HCT116 (cell line): ENCODE data around the gene PMCH. TPM values are rescaled to one million over a fixed set of nuclear protein-coding genes. Genes with fewer than 3 reads are reported as not detected.

ENCODE experiments used
- ATAC-seq: fragments of 200-7000 bp; cut with Tn5 transposase; 2 replicates; pipeline ENCODE4 v1.9.1; 2020; ENCODE audit warnings: mild to moderate bottlenecking, moderate library complexity
- BruUV-seq: library from RNA; stranded (reverse); fragments of 400-500 nt; replicated peaks from 2 replicates; lab custom pipeline; 2021; lab: Mats Ljungman, UMichigan
- CTCF ChIA-PET: fragments of 300-600 bp; sonication (Branson Sonifier 250); formaldehyde crosslinking; loops from one replicate; lab custom pipeline; 2021; ENCODE audit warnings: antibody characterized with exemption; lab: Charles Lee
- POLR2A ChIA-PET: fragments of 300-600, 350-600 bp; sonication (Branson Sonifier 250); formaldehyde crosslinking; loops from one replicate; lab custom pipeline; 2021; ENCODE audit warnings: antibody characterized with exemption; lab: Charles Lee
- RAD21 ChIA-PET, 2 experiments: fragments of 300-600 bp; sonication (Branson Sonifier 250); formaldehyde crosslinking; loops; one replicate each; lab custom pipeline; 2023; ENCODE audit warnings: low total read pairs in 2 of 2; ENCODE audit not compliant: uncharacterized antibody in 2 of 2, unreplicated experiment in 2 of 2, low non-redundant PET in 1 of 2; lab: Charles Lee
- DNase-seq: peaks from one replicate; pipeline ENCODE4 v3.0.0-alpha.2; 2010; ENCODE audit warnings: low read depth, low spot score
- H2AFZ ChIP-seq: fragments of 200-600 bp; shearing (Covaris generic), sonication (generic); 2 replicates; pipeline ENCODE4 v1.6.1; 2017; ENCODE audit warnings: low read depth, mixed run types, mixed read lengths, antibody characterized with exemption, low read length; ENCODE audit not compliant: poor library complexity, severe bottlenecking
- H3K27ac ChIP-seq: 2 replicates; pipeline ENCODE4 v1.5.1; 2012; ENCODE audit warnings: low read depth, low read length
- H3K27me3 ChIP-seq: fragments of 200-600 bp; sonication (generic); 2 replicates; pipeline ENCODE4 v1.6.1; 2016; ENCODE audit warnings: mixed run types, low read length, mixed read lengths; ENCODE audit not compliant: insufficient read depth
- H3K36me3 ChIP-seq, 2 experiments: fragments of 200-500 bp in 1 of 2; fragments of 200-600 bp in 1 of 2; sonication (Bioruptor generic) in 1 of 2; sonication (generic) in 1 of 2; 2 replicates each; pipeline versions ENCODE4 v1.5.1 to v1.6.1; 2014 to 2016; ENCODE audit warnings: low read length in 2 of 2, inconsistent platforms in 1 of 2, mixed read lengths in 1 of 2, mixed run types in 1 of 2; ENCODE audit not compliant: insufficient read depth in 2 of 2, control insufficient read depth in 1 of 2
- H3K4me1 ChIP-seq, 2 experiments: fragments of 200-600 bp in 1 of 2; sonication (generic) in 1 of 2; 2 replicates each; pipeline versions ENCODE4 v1.5.1 to v1.6.1; 2012 to 2017; ENCODE audit warnings: low read length in 2 of 2, inconsistent platforms in 1 of 2, mild to moderate bottlenecking in 1 of 2, mixed read lengths in 1 of 2, mixed run types in 1 of 2, moderate library complexity in 1 of 2; ENCODE audit not compliant: insufficient read depth in 2 of 2, control insufficient read depth in 1 of 2
- H3K4me2 ChIP-seq: fragments of 200-600 bp; sonication (generic); 2 replicates; pipeline ENCODE4 v1.6.1; 2017; ENCODE audit warnings: mixed run types, low read length, mixed read lengths
- H3K4me3 ChIP-seq, 2 experiments: fragments of 200-600 bp in 1 of 2; sonication (generic) in 1 of 2; replicated peaks in 1 of 2; 2 replicates each; pipeline ENCODE4 v1.5.1; 2011 to 2016; ENCODE audit warnings: low read length in 2 of 2, control low read depth in 1 of 2, low read depth in 1 of 2, mild to moderate bottlenecking in 1 of 2, mixed read lengths in 1 of 2, mixed run types in 1 of 2
- H3K79me2 ChIP-seq: fragments of 200-600 bp; sonication (generic); 2 replicates; pipeline ENCODE4 v1.6.1; 2017; ENCODE audit warnings: mild to moderate bottlenecking, mixed run types, low read length, moderate library complexity, mixed read lengths; ENCODE audit not compliant: insufficient read depth
- H3K9ac ChIP-seq: fragments of 200-600 bp; sonication (generic); 2 replicates; pipeline ENCODE4 v1.6.1; 2016; ENCODE audit warnings: low read length, mixed read lengths
- H3K9me2 ChIP-seq: fragments of 200-600 bp; sonication (generic), shearing (Covaris generic); 2 replicates; pipeline ENCODE4 v1.6.1; 2017; ENCODE audit warnings: mixed run types, mild to moderate bottlenecking, moderate library complexity; ENCODE audit not compliant: insufficient read depth
- H3K9me3 ChIP-seq, 2 experiments: fragments of 200-500 bp in 1 of 2; fragments of 200-600 bp in 1 of 2; sonication (Bioruptor generic) in 1 of 2; sonication (generic) in 1 of 2; 2 replicates each; pipeline ENCODE4 v1.6.1; 2014 to 2017; ENCODE audit warnings: low read length in 2 of 2, mixed read lengths in 2 of 2, inconsistent platforms in 1 of 2, low read depth in 1 of 2, mild to moderate bottlenecking in 1 of 2, mixed run types in 1 of 2, moderate library complexity in 1 of 2; ENCODE audit not compliant: control insufficient read depth in 1 of 2, insufficient read depth in 1 of 2
- H4K20me1 ChIP-seq: fragments of 200-600 bp; sonication (generic), shearing (Covaris generic); 2 replicates; pipeline ENCODE4 v1.6.1; 2017; ENCODE audit warnings: mixed run types, mild to moderate bottlenecking, moderate library complexity; ENCODE audit not compliant: insufficient read depth
- CBX3 ChIP-seq: IDR thresholded peaks from 2 replicates; pipeline ENCODE4 v1.6.1; 2012; ENCODE audit warnings: low read depth
- CEBPB ChIP-seq: IDR thresholded peaks from 2 replicates; pipeline ENCODE4 v1.6.1; 2012; ENCODE audit warnings: low read depth
- CTCF ChIP-seq, 3 experiments: fragments of 200-600 bp in 1 of 3; sonication (generic) in 1 of 3; IDR thresholded peaks in 2 of 3; conservative IDR thresholded peaks in 1 of 3; 2 replicates each; pipeline ENCODE4 v1.5.1; 2012 to 2017; ENCODE audit warnings: low read depth in 2 of 3, low read length in 2 of 3, antibody characterized with exemption in 1 of 3, borderline replicate concordance in 1 of 3, control low read depth in 1 of 3, mild to moderate bottlenecking in 1 of 3, mixed read lengths in 1 of 3, mixed run types in 1 of 3, moderate library complexity in 1 of 3; ENCODE audit not compliant: insufficient read depth in 1 of 3
- EGR1 ChIP-seq: IDR thresholded peaks from 2 replicates; pipeline ENCODE4 v1.6.1; 2012; ENCODE audit warnings: low read depth
- EZH2 ChIP-seq: fragments of 200-600 bp; sonication (generic); IDR thresholded peaks from 2 replicates; pipeline ENCODE4 v1.6.1; 2017; ENCODE audit warnings: antibody characterized with exemption, mixed run types
- MAX ChIP-seq: IDR thresholded peaks from 2 replicates; pipeline ENCODE4 v1.6.1; 2012
- POLR2A ChIP-seq: IDR thresholded peaks from 2 replicates; pipeline ENCODE4 v1.7.0; 2011; ENCODE audit warnings: borderline replicate concordance; ENCODE audit not compliant: insufficient read depth, insufficient read length; ENCODE audit errors: extremely low read depth
- RAD21 ChIP-seq: IDR thresholded peaks from 2 replicates; pipeline ENCODE4 v1.6.1; 2012; ENCODE audit warnings: low read depth, mild to moderate bottlenecking
- SIN3A ChIP-seq: IDR thresholded peaks from 2 replicates; pipeline ENCODE4 v1.6.1; 2012; ENCODE audit warnings: low read depth
- SP1 ChIP-seq: IDR thresholded peaks from 2 replicates; pipeline ENCODE4 v1.6.1; 2012; ENCODE audit warnings: low read depth
- SRF ChIP-seq: IDR thresholded peaks from 2 replicates; pipeline ENCODE4 v1.6.1; 2012; ENCODE audit warnings: low read depth
- YY1 ChIP-seq: IDR thresholded peaks from 2 replicates; pipeline ENCODE4 v1.6.1; 2011; ENCODE audit warnings: low read length, low read depth, moderate library complexity, mild to moderate bottlenecking; ENCODE audit not compliant: insufficient replicate concordance; ENCODE audit errors: extremely low read depth
- ZBTB33 ChIP-seq: IDR thresholded peaks from 2 replicates; pipeline ENCODE4 v1.6.1; 2011; ENCODE audit warnings: mild to moderate bottlenecking, low read length, moderate library complexity; ENCODE audit not compliant: insufficient replicate concordance; ENCODE audit errors: extremely low read depth
- ZFX ChIP-seq: fragments of 450-650 bp; IDR thresholded peaks from 2 replicates; pipeline ENCODE4 v1.6.1; 2017
- intact Hi-C: fragments of 100-400 bp; cut with micrococcal nuclease; formaldehyde crosslinking; loops from 2 replicates; pipeline ENCODE4 v1.10.0; 2022
- total RNA-seq: library from RNA; stranded (reverse); gene quantifications from one replicate; pipeline ENCODE4 v1.2.1, GENCODE V29; 2021; ENCODE audit not compliant: unreplicated experiment
- TF ChIP-seq, protein P1 (sequence below): IDR thresholded peaks from 2 replicates; pipeline ENCODE4 v1.6.1; 2012
- TF ChIP-seq, protein P2 (sequence below): IDR thresholded peaks from 2 replicates; pipeline ENCODE4 v1.6.1; 2012; ENCODE audit warnings: low read depth

Gene PMCH
- total RNA-seq, 1 experiment from 2014 or later, result not detected

- H3K79me2 ChIP-seq, result no peaks in the 10 kb centered on the region
- TF ChIP-seq CTCF (IDR thresholded peaks at IDR 0.05 in 2 of 3, conservative IDR thresholded peaks at IDR 0.05 in 1 of 3; ENCODE audit: borderline replicate concordance in 1 of 3, insufficient read depth in 1 of 3, low read depth in 2 of 3, low read length in 2 of 3) (no peak), SP1 (no peak), ZBTB33 (no peak), POLR2A (no peak), RAD21 (no peak), YY1 (no peak), ZFX (no peak), SIN3A (no peak), SRF (no peak), EZH2 (no peak), CEBPB (no peak), MAX (no peak), EGR1 (no peak), CBX3 (no peak)
- TF ChIP-seq, protein P1, sequence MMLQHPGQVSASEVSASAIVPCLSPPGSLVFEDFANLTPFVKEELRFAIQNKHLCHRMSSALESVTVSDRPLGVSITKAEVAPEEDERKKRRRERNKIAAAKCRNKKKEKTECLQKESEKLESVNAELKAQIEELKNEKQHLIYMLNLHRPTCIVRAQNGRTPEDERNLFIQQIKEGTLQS, result no peak
- TF ChIP-seq, protein P2, sequence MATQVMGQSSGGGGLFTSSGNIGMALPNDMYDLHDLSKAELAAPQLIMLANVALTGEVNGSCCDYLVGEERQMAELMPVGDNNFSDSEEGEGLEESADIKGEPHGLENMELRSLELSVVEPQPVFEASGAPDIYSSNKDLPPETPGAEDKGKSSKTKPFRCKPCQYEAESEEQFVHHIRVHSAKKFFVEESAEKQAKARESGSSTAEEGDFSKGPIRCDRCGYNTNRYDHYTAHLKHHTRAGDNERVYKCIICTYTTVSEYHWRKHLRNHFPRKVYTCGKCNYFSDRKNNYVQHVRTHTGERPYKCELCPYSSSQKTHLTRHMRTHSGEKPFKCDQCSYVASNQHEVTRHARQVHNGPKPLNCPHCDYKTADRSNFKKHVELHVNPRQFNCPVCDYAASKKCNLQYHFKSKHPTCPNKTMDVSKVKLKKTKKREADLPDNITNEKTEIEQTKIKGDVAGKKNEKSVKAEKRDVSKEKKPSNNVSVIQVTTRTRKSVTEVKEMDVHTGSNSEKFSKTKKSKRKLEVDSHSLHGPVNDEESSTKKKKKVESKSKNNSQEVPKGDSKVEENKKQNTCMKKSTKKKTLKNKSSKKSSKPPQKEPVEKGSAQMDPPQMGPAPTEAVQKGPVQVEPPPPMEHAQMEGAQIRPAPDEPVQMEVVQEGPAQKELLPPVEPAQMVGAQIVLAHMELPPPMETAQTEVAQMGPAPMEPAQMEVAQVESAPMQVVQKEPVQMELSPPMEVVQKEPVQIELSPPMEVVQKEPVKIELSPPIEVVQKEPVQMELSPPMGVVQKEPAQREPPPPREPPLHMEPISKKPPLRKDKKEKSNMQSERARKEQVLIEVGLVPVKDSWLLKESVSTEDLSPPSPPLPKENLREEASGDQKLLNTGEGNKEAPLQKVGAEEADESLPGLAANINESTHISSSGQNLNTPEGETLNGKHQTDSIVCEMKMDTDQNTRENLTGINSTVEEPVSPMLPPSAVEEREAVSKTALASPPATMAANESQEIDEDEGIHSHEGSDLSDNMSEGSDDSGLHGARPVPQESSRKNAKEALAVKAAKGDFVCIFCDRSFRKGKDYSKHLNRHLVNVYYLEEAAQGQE, result no peak
- TF ChIP-seq, all 23 proteins: peak for 0
- Histone ChIP-seq H3K27ac (no peak overlapping the region), H3K4me1 (no peaks in the 10 kb centered on the region), H3K9me2 (no peaks in the 10 kb centered on the region), H3K27me3 (no peaks in the 10 kb centered on the region), H4K20me1 (no peaks in the 10 kb centered on the region), H2AFZ (no peak overlapping the region), H3K4me3 (no peak overlapping the region), H3K9me3 (no peaks in the 10 kb centered on the region), H3K4me2 (no peak overlapping the region), H3K9ac (no peak overlapping the region), H3K36me3 (peaks cover 0 to 7% of the 10 kb centered on the region in 2 experiments; a peak in 2 of 4 replicates)
- RAD21 ChIA-PET, result no interaction called here
- DNase-seq (no peak), ATAC-seq (no peak)
- no TSS peak for BruUV-seq
- POLR2A ChIA-PET, result no interaction called here
- intact Hi-C loops, result loop anchor here (2.0 kb wide), 1 partner anchor 313 kb away; no protein-coding TSS in a partner anchor
- CTCF ChIA-PET, result interaction anchor here (1.1 kb wide), 1 partner anchor 15 kb away, joined by 3 read pairs; no protein-coding TSS in a partner anchor
Measured at GRCh38 chr12:102171951-102172350, 25.7 kb downstream of the PMCH start.
